Measurements from ENCODE around the gene RP2.

The RP2 gene

DNA sequence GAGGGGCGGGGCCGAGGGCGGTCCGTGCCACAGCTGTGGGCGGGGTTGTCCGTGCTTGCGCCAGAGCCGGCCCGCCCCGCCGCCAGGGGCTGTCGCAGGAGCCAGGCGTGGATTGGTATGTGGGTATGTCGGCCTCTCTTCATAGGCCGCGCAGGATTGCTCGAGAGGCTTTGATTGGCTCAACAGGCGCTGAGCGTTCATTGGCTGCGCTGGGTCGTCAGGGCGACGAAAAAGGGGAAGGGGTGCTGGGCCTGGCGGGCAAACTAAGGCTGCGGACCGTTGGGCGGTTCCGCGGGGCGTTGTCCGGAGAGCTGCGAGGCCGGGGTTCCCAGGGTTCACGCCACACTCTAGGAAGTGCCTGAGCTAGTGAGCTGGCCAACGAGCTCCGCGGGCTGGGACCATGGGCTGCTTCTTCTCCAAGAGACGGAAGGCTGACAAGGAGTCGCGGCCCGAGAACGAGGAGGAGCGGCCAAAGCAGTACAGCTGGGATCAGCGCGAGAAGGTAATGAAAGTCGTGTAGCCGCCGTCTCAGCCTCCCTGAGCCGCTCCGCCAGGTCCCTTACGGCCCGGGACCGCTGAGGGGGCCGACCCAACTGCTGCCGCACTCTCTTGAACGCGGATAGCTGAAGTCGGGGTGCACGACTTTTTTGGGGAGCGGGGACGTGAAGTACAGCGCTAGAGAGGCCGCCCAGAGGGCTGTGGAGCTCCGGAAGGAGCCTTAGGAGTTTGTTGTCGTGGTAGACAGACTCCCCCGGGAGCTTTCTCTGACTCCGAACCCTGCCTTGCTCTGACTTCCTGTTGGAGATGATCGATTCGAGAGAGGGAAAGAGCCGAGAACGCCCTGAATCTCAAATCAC is at the start of gene RP2:
RP2 (plus strand) TSS at position 343 of the 857 bp plus-strand sequence; CDS start at position 401, 58 bp downstream.
- peak; percentile 86 for DNase-seq (ENCODE audit: extremely low spot score)
- ChIA-PET CTCF (interaction anchor here (0.9 to 1.3 kb wide), 2 partner anchors 13 to 66 kb away, joined by 3 to 4 read pairs; no protein-coding TSS in a partner anchor), POLR2A (interaction anchor here (0.5 to 0.6 kb wide), 2 partner anchors 732 to 1951 kb away, joined by 3 read pairs; no protein-coding TSS in a partner anchor)
- TF ChIP-seq, protein P1, sequence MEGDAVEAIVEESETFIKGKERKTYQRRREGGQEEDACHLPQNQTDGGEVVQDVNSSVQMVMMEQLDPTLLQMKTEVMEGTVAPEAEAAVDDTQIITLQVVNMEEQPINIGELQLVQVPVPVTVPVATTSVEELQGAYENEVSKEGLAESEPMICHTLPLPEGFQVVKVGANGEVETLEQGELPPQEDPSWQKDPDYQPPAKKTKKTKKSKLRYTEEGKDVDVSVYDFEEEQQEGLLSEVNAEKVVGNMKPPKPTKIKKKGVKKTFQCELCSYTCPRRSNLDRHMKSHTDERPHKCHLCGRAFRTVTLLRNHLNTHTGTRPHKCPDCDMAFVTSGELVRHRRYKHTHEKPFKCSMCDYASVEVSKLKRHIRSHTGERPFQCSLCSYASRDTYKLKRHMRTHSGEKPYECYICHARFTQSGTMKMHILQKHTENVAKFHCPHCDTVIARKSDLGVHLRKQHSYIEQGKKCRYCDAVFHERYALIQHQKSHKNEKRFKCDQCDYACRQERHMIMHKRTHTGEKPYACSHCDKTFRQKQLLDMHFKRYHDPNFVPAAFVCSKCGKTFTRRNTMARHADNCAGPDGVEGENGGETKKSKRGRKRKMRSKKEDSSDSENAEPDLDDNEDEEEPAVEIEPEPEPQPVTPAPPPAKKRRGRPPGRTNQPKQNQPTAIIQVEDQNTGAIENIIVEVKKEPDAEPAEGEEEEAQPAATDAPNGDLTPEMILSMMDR (IDR thresholded peaks at IDR 0.05; ENCODE audit: control extremely low read depth, extremely low read depth, low read depth, missing control alignments), result no peak

DNA sequence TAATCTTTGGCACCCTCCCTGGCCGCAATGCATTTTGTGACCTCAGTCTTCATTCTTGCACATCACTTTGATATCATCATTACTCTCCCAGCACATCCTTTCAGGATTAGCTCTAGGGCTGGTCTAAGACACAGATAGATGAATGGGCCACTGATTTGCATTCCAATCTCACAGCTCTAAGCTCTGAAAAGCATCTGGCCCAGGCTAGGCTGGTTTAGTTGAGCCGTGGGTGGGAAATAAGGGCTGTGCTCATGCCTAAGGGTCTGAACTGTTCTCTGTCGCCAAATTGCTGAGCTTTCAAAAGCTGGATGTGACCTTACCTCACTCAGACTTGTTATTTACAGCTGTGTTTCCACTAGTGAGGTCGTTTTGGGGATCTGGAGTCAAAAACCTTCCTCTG is 47.9 kb upstream of the RP2 start:
- ChIA-PET POLR2A (no interaction called here), CTCF (interaction anchor here (1.1 kb wide), 2 partner anchors 10 to 305 kb away, joined by 3 read pairs; no protein-coding TSS in a partner anchor)
- TF ChIP-seq, protein P1 (IDR thresholded peaks at IDR 0.05; ENCODE audit: control extremely low read depth, extremely low read depth, low read depth, missing control alignments), result no peak
- no peak for DNase-seq (ENCODE audit: extremely low spot score)

DNA sequence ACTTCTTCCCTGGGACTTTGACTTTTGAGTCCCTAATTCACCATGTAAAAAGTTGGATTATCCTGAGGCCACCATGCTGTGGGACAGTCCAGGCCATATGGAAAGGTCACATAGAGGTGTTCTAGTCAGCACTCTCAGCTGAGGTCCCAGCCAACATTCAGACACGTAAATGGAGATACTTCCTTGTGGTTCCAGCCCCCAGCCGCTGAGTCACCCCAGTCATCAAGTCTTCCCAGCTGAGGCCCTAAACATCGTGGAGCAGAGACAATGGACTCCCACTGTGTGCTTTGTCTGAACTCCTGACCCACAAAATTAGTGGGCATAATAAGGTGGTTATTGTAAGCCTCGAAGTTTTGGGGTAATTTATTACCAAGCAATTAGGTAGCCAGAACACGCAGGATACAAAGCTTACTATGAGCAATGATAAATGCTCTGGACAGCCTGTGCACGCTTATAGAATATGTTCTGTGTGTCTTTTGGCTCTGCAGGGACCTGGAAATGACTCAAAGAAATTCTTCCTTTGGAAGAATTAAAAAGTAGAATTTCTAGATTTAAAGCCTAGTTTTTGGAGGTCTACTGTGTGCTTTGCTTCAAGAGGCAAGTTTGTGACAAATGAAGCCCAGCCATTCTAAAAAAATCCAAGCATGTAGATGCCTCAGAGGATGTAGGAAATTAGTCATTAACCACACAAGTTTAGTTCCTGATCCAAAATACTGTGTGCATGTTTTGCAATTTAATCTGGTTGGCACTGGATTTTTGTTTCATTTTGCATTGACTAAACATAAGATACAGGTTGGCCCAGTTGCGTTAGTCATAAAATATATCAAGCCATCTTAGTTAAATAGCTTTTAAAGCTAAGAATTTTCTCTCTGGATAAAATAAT is 44.7 kb upstream of the RP2 start:
- ChIA-PET POLR2A (no interaction called here), CTCF (interaction anchor here (1.1 to 1.3 kb wide), 2 partner anchors 9 to 12 kb away, joined by 3 read pairs; no protein-coding TSS in a partner anchor)
- TF ChIP-seq, protein P1 (IDR thresholded peaks at IDR 0.05; ENCODE audit: control extremely low read depth, extremely low read depth, low read depth, missing control alignments), result no peak
- peak; percentile 20 for DNase-seq (ENCODE audit: extremely low spot score)

DNA sequence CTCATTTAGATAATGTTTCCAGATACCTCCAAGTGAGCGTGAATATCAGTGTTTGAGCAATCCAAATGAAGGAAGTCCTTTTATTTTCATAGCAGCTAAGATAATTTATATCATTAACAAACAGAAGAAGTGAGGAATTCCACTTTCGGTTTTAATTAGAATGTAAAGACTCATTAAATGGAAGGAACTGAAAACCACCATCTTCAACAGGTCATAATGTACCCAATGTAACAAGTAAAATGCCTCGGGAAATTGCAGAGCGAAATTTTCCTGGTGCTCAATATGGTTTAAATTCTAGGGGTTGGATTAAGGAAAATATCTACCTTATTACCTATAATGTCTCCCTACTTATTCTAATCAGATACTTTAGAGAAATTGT is 44.0 kb upstream of the RP2 start:
- TF ChIP-seq, protein P1 (IDR thresholded peaks at IDR 0.05; ENCODE audit: control extremely low read depth, extremely low read depth, low read depth, missing control alignments), result no peak
- ChIA-PET CTCF (no interaction called here), POLR2A (no interaction called here)
- DNase-seq (ENCODE audit: extremely low spot score), result no peak

DNA sequence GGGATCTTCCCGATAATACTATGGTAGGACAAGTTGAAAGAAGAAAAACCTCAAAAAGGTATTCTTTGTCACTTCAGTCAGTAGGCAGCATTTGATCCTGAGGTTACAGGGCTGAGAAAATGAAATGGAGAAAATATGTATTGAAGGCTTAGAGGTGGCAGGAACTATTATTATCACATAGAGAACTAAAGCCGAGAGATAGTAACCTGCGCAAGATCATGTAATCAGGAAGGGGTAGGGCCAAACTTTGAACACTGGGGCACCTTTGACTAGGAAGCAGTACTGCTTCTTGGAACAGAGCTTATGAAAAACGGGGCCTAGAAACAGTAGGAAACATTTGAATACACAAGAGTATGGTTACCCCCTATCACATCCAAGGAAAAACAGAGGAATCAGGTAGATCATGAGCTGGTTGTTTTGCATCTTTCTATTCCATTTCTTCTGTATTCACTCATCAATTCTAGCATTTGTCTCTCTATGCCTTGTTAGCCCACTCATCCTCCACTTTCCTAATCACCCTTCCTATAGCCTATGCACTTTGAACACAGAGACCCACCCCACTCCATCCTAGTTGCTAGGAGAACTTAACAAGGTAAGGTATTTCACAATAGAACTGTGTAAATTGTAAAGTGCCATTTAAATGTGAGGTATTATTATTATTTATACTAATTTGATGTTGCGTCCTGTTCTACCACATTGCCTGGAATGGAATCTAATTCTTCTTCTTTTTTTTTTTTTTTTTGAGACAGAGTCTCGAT is 43.3 kb upstream of the RP2 start:
- DNase-seq (ENCODE audit: extremely low spot score), result no peak
- CTCF ChIA-PET, result interaction anchor here (2.3 kb wide), 1 partner anchor 35 kb away, joined by 10 read pairs; the partner anchor contains the start of gene SLC9A7
- POLR2A ChIA-PET, result no interaction called here
- TF ChIP-seq, protein P1 (IDR thresholded peaks at IDR 0.05; ENCODE audit: control extremely low read depth, extremely low read depth, low read depth, missing control alignments), result no peak

Data from GM10248 (cell line).